H1 (cell line): Measurements from ENCODE around the gene PIK3CA. TPM values are rescaled to one million over a fixed set of nuclear protein-coding genes. Genes with fewer than 3 reads are reported as not detected.

ENCODE experiments used
- CTCF ChIA-PET: fragments of 300-600 bp; sonication (Branson Sonifier 250); formaldehyde crosslinking; loops from one replicate; lab custom pipeline; 2021; ENCODE audit not compliant: partially characterized antibody; lab: Charles Lee
- POLR2A ChIA-PET: fragments of 300-600 bp; sonication (Branson Sonifier 250); formaldehyde crosslinking; loops from one replicate; lab custom pipeline; 2021; ENCODE audit warnings: inconsistent platforms; ENCODE audit not compliant: partially characterized antibody; lab: Charles Lee
- DNase-seq, 2 experiments: peaks; one replicate each; pipeline versions ENCODE4 v3.0.0 to v3.0.0-alpha.2; 2010 to 2022; ENCODE audit warnings: low spot score in 2 of 2, low read depth in 1 of 2, mixed read lengths in 1 of 2
- FAIRE-seq: peaks from 2 replicates; lab custom pipeline; 2011; peaks lifted over from hg19 to GRCh38; lab: Jason Lieb, UNC
- H2AFZ ChIP-seq: 2 replicates; pipeline ENCODE4 v1.8.1; 2012; ENCODE audit warnings: low read length, inconsistent platforms
- H2AK5ac ChIP-seq: 2 replicates; pipeline ENCODE4 v1.6.1; 2013; ENCODE audit warnings: low read depth, low read length
- H2BK120ac ChIP-seq: replicated peaks from 2 replicates; pipeline ENCODE3; 2013; ENCODE audit warnings: low read depth, low read length, inconsistent platforms
- H2BK12ac ChIP-seq: 2 replicates; pipeline ENCODE4 v1.6.1; 2013; ENCODE audit warnings: low read depth, low read length
- H2BK15ac ChIP-seq: 2 replicates; pipeline ENCODE4 v1.6.1; 2013; ENCODE audit warnings: low read length
- H2BK20ac ChIP-seq: 2 replicates; pipeline ENCODE4 v1.6.1; 2013; ENCODE audit warnings: low read length
- H2BK5ac ChIP-seq: 2 replicates; pipeline ENCODE4 v1.6.1; 2013; ENCODE audit warnings: low read depth, low read length
- H3K14ac ChIP-seq: 2 replicates; pipeline ENCODE4 v1.6.1; 2013; ENCODE audit warnings: inconsistent platforms; ENCODE audit not compliant: insufficient read length
- H3K18ac ChIP-seq: 2 replicates; pipeline ENCODE4 v1.6.1; 2013; ENCODE audit warnings: low read length; ENCODE audit errors: extremely low read depth
- H3K23ac ChIP-seq: 2 replicates; pipeline ENCODE4 v1.6.1; 2013; ENCODE audit warnings: inconsistent platforms; ENCODE audit not compliant: insufficient read length
- H3K23me2 ChIP-seq: 2 replicates; pipeline ENCODE4 v1.6.1; 2013; ENCODE audit warnings: low read depth, low read length
- H3K27ac ChIP-seq: 2 replicates; pipeline ENCODE4 v1.6.1; 2011; ENCODE audit warnings: low read depth, low read length, inconsistent platforms
- H3K27me3 ChIP-seq, 4 experiments: replicated peaks in 1 of 4; 1 replicate in 1 of 4; 2 replicates in 3 of 4; pipeline versions ENCODE4 v1.6.1 to v1.8.1; 2011 to 2013; ENCODE audit warnings: low read length in 3 of 4, mild to moderate bottlenecking in 3 of 4, inconsistent platforms in 2 of 4, mixed read lengths in 2 of 4, moderate library complexity in 1 of 4; ENCODE audit not compliant: control insufficient read depth in 3 of 4, insufficient read depth in 3 of 4; ENCODE audit errors: extremely low read depth in 1 of 4
- H3K36me3 ChIP-seq, 4 experiments: 2 replicates each; pipeline versions ENCODE4 v1.6.1 to v1.8.1; 2011 to 2013; ENCODE audit warnings: mild to moderate bottlenecking in 4 of 4, low read length in 3 of 4, moderate library complexity in 2 of 4, control low read depth in 1 of 4, inconsistent platforms in 1 of 4; ENCODE audit not compliant: insufficient read depth in 4 of 4, control insufficient read depth in 2 of 4
- H3K4ac ChIP-seq: replicated peaks from 2 replicates; pipeline ENCODE3; 2013; ENCODE audit warnings: low read length, low read depth, mixed read lengths, inconsistent platforms; ENCODE audit not compliant: insufficient read length
- H3K4me1 ChIP-seq, 4 experiments: replicated peaks in 1 of 4; 1 replicate in 1 of 4; 2 replicates in 3 of 4; pipeline versions ENCODE4 v1.6.1 to v1.8.1; 2011 to 2013; ENCODE audit warnings: low read length in 3 of 4, inconsistent platforms in 2 of 4, mixed read lengths in 1 of 4; ENCODE audit not compliant: insufficient read depth in 4 of 4, control insufficient read depth in 3 of 4
- H3K4me2 ChIP-seq, 2 experiments: 2 replicates each; pipeline versions ENCODE4 v1.6.1 to v1.8.1; 2011 to 2013; ENCODE audit warnings: low read depth in 2 of 2, low read length in 2 of 2, control low read depth in 1 of 2, inconsistent platforms in 1 of 2, mild to moderate bottlenecking in 1 of 2; ENCODE audit not compliant: insufficient read depth in 1 of 2
- H3K4me3 ChIP-seq, 4 experiments: fragments of 200-600, 300-600 bp in 1 of 4; sonication (generic), shearing (Covaris generic), sonication (Bioruptor Twin) in 1 of 4; 2 replicates each; pipeline versions ENCODE4 v1.5.1 to v1.8.1; 2011 to 2016; ENCODE audit warnings: low read length in 4 of 4, low read depth in 3 of 4, control low read depth in 2 of 4, inconsistent platforms in 2 of 4, mild to moderate bottlenecking in 2 of 4, mixed read lengths in 1 of 4, moderate library complexity in 1 of 4; ENCODE audit not compliant: insufficient read depth in 2 of 4; ENCODE audit errors: extremely low read depth in 1 of 4
- H3K56ac ChIP-seq: replicated peaks from 2 replicates; pipeline ENCODE3; 2013; ENCODE audit warnings: low read depth, mild to moderate bottlenecking, mixed read lengths, low read length, inconsistent platforms; ENCODE audit not compliant: insufficient read length
- H3K79me1 ChIP-seq: 2 replicates; pipeline ENCODE4 v1.6.1; 2013; ENCODE audit warnings: low read depth, low read length, control low read depth
- H3K79me2 ChIP-seq, 2 experiments: 2 replicates each; pipeline versions ENCODE4 v1.6.1 to v1.8.1; 2012 to 2013; ENCODE audit warnings: low read length in 2 of 2, mild to moderate bottlenecking in 2 of 2, inconsistent platforms in 1 of 2; ENCODE audit not compliant: insufficient read depth in 2 of 2, control insufficient read depth in 1 of 2
- H3K9ac ChIP-seq, 4 experiments: replicated peaks in 1 of 4; 1 replicate in 1 of 4; 2 replicates in 3 of 4; pipeline versions ENCODE4 v1.6.1 to v1.8.1; 2011 to 2013; ENCODE audit warnings: low read depth in 3 of 4, low read length in 3 of 4, control low read depth in 2 of 4, mild to moderate bottlenecking in 2 of 4, moderate library complexity in 2 of 4, inconsistent platforms in 1 of 4; ENCODE audit errors: extremely low read depth in 1 of 4
- H3K9me3 ChIP-seq, 2 experiments: 2 replicates each; pipeline versions ENCODE4 v1.6.1 to v1.8.1; 2012 to 2013; ENCODE audit warnings: mild to moderate bottlenecking in 2 of 2, moderate library complexity in 2 of 2, control low read depth in 1 of 2, inconsistent platforms in 1 of 2, low read depth in 1 of 2, low read length in 1 of 2, mixed read lengths in 1 of 2; ENCODE audit not compliant: insufficient read depth in 2 of 2
- H4K20me1 ChIP-seq, 2 experiments: replicated peaks in 1 of 2; 2 replicates each; pipeline versions ENCODE3 to v1.8.1; 2011 to 2013; ENCODE audit warnings: inconsistent platforms in 2 of 2, low read length in 2 of 2, mild to moderate bottlenecking in 1 of 2; ENCODE audit not compliant: insufficient read depth in 2 of 2, control insufficient read depth in 1 of 2
- H4K5ac ChIP-seq: 2 replicates; pipeline ENCODE4 v1.6.1; 2013; ENCODE audit warnings: low read length, low read depth, mixed read lengths, inconsistent platforms; ENCODE audit not compliant: insufficient read length
- H4K8ac ChIP-seq: 2 replicates; pipeline ENCODE4 v1.8.0; 2013; ENCODE audit warnings: mild to moderate bottlenecking, moderate library complexity, low read length, inconsistent platforms; ENCODE audit not compliant: insufficient read depth; ENCODE audit errors: extremely low read depth
- H4K91ac ChIP-seq: replicated peaks from 2 replicates; pipeline ENCODE3; 2013; ENCODE audit warnings: low read length, mixed read lengths, inconsistent platforms; ENCODE audit not compliant: insufficient read length
- BACH1 ChIP-seq: IDR thresholded peaks from 2 replicates; pipeline ENCODE4 v1.6.1; 2012; ENCODE audit warnings: low read length, improper control_type of control experiment
- EGR1 ChIP-seq: IDR thresholded peaks from 2 replicates; pipeline ENCODE4 v1.6.1; 2011; ENCODE audit warnings: low read depth, low read length, borderline replicate concordance
- EP300 ChIP-seq, 2 experiments: IDR thresholded peaks; 1 replicate in 1 of 2; 2 replicates in 1 of 2; pipeline ENCODE4 v1.6.1; 2011 to 2012; ENCODE audit warnings: low read depth in 2 of 2, low read length in 2 of 2, mild to moderate bottlenecking in 2 of 2, borderline replicate concordance in 1 of 2, inconsistent platforms in 1 of 2, moderate library complexity in 1 of 2
- JUN ChIP-seq: IDR thresholded peaks from 2 replicates; pipeline ENCODE4 v1.6.1; 2011; ENCODE audit warnings: low read depth, mild to moderate bottlenecking, improper control_type of control experiment, low read length
- MAFK ChIP-seq: IDR thresholded peaks from 2 replicates; pipeline ENCODE4 v1.6.1; 2012; ENCODE audit warnings: low read depth, mild to moderate bottlenecking, improper control_type of control experiment, low read length
- RXRA ChIP-seq: IDR thresholded peaks from 2 replicates; pipeline ENCODE4 v1.6.1; 2011; ENCODE audit warnings: low read depth, mild to moderate bottlenecking, low read length, moderate library complexity; ENCODE audit not compliant: insufficient read depth
- SIX5 ChIP-seq: IDR thresholded peaks from 2 replicates; pipeline ENCODE4 v1.6.1; 2011; ENCODE audit warnings: mild to moderate bottlenecking, low read depth, low read length
- SUZ12 ChIP-seq: fragments of 200-600 bp; sonication (generic); IDR thresholded peaks from 2 replicates; pipeline ENCODE4 v1.6.1; 2012; ENCODE audit warnings: mild to moderate bottlenecking, inconsistent platforms, low read length, moderate library complexity, mixed read lengths
- TBP ChIP-seq: IDR thresholded peaks from 2 replicates; pipeline ENCODE4 v1.6.1; 2011; ENCODE audit warnings: low read depth, low read length, improper control_type of control experiment
- WGBS, 2 experiments: shearing (Covaris generic) in 1 of 2; methylation state at CpG; one replicate each; pipeline versions ENCODE4 v1.1.6 to v1.1.7; 2013 to 2015; ENCODE audit warnings: low lambda C conversion rate in 2 of 2, mixed read lengths in 2 of 2, inconsistent platforms in 1 of 2, low coverage in 1 of 2, missing lambda C conversion rate in 1 of 2; ENCODE audit not compliant: insufficient replicate concordance in 2 of 2, insufficient coverage in 1 of 2, insufficient read length in 1 of 2; ENCODE audit errors: extremely low coverage in 1 of 2, missing lambda C conversion rate in 1 of 2; 5-methylcytosine and 5-hydroxymethylcytosine counted together
- polyA plus RNA-seq, 7 experiments: library from polyadenylated mRNA; depleted of rRNA in 3 of 7; stranded (reverse) in 5 of 7; unstranded in 2 of 7; fragments of >200 nt in 5 of 7; fragments of 200-250 nt in 2 of 7; gene quantifications; 1 replicate in 5 of 7; 2 replicates in 1 of 7; 4 replicates in 1 of 7; pipeline versions ENCODE4 v1.2.1 to v1.2.3, GENCODE V29; 2011 to 2013; ENCODE audit warnings: missing spikeins in 2 of 7, mixed read lengths in 2 of 7
- total RNA-seq: library from RNA; stranded (reverse); fragmentation: NEBNext Ultra II Directional; extraction: Animal tissue kit (Norgen Biotek cat#: 25700); gene quantifications from 2 replicates; pipeline ENCODE4 v1.2.1, GENCODE V29; 2021
- TF ChIP-seq, protein P1 (sequence below): IDR thresholded peaks from 2 replicates; pipeline ENCODE4 v1.6.1; 2011; ENCODE audit warnings: low read length, improper control_type of control experiment
- TF ChIP-seq, protein P2 (sequence below): IDR thresholded peaks from 2 replicates; pipeline ENCODE4 v1.6.1; 2012; ENCODE audit warnings: low read length, inconsistent platforms

The PIK3CA gene
- total and polyA plus RNA-seq, 2 of the 8 experiments (the other 6 are each of a cell fraction or from before 2014, with no cell fraction given) = 1.6 to 11.3 TPM

GRCh38 chr3:179184826-179185225, 36.7 kb downstream of the PIK3CA start:
- WGBS, 2 experiments = 87% methylated on average over 1 of the region's 1 CpG; no CpG with 5 or more reads in 1 of the 2 experiments

More at GRCh38 chr3:179184826-179185225, 36.7 kb downstream of the PIK3CA start:
- Histone ChIP-seq H2BK5ac (no peak overlapping the region), H3K4me3 (no peak overlapping the region), H3K36me3 (no peaks in the 10 kb centered on the region), H4K91ac (no peak overlapping the region), H3K4ac (no peak overlapping the region), H2BK120ac (no peak overlapping the region), H4K5ac (no peak overlapping the region), H3K14ac (no peak overlapping the region), H2AFZ (no peak overlapping the region), H2AK5ac (no peak overlapping the region), H3K56ac (no peak overlapping the region), H3K79me2 (peaks cover 0 to 55% of the 10 kb centered on the region in 2 experiments; a peak in 3 of 4 replicates), H3K27ac (no peak overlapping the region), H3K18ac (no peak overlapping the region), H3K23ac (no peak overlapping the region), H3K79me1 (no peaks in the 10 kb centered on the region; the same call in 1 of the 2 replicates), H3K4me2 (no peak overlapping the region), H3K27me3 (no peaks in the 10 kb centered on the region), H4K8ac (no peak overlapping the region), H3K9me3 (no peaks in the 10 kb centered on the region), H2BK15ac (no peak overlapping the region), H4K20me1 (no peaks in the 10 kb centered on the region), H3K9ac (no peak overlapping the region), H3K4me1 (peaks cover 0 to 6% (median 1%) of the 10 kb centered on the region in 4 experiments; a peak in 3 of 7 replicates), H3K23me2 (no peaks in the 10 kb centered on the region), H2BK12ac (no peak overlapping the region), H2BK20ac (no peak overlapping the region)
- TF ChIP-seq, protein P1, sequence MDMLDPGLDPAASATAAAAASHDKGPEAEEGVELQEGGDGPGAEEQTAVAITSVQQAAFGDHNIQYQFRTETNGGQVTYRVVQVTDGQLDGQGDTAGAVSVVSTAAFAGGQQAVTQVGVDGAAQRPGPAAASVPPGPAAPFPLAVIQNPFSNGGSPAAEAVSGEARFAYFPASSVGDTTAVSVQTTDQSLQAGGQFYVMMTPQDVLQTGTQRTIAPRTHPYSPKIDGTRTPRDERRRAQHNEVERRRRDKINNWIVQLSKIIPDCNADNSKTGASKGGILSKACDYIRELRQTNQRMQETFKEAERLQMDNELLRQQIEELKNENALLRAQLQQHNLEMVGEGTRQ = no peak
- TF ChIP-seq BACH1 (no peak), RXRA (no peak), SUZ12 (no peak), TBP (no peak), SIX5 (no peak), JUN (no peak), EGR1 (no peak), MAFK (no peak), EP300 (IDR thresholded peaks at IDR 0.05; ENCODE audit: borderline replicate concordance in 1 of 2, low read depth in 2 of 2, low read length in 2 of 2) (no peak)
- TF ChIP-seq, protein P2, sequence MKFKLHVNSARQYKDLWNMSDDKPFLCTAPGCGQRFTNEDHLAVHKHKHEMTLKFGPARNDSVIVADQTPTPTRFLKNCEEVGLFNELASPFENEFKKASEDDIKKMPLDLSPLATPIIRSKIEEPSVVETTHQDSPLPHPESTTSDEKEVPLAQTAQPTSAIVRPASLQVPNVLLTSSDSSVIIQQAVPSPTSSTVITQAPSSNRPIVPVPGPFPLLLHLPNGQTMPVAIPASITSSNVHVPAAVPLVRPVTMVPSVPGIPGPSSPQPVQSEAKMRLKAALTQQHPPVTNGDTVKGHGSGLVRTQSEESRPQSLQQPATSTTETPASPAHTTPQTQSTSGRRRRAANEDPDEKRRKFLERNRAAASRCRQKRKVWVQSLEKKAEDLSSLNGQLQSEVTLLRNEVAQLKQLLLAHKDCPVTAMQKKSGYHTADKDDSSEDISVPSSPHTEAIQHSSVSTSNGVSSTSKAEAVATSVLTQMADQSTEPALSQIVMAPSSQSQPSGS = no peak
- ChIA-PET CTCF (no interaction called here), POLR2A (no interaction called here)
- no peak for FAIRE-seq
- no peak for DNase-seq
